Astrocyte of the spinal cord (primary cell): ENCODE data around the gene TVP23C.

Experiments used
- DNase-seq: peaks from one replicate; pipeline ENCODE4 v3.0.0; 2011; ENCODE audit warnings: low read depth, low spot score
- H3K4me3 ChIP-seq: 2 replicates; pipeline ENCODE4 v1.5.1; 2011; ENCODE audit warnings: low read depth, mild to moderate bottlenecking, low read length, moderate library complexity
- in situ Hi-C: cut with HindIII; loops from 2 replicates; pipeline ENCODE4 v1.10.0; 2017; ENCODE audit warnings: low sequenced_read_pairs
- TF ChIP-seq, protein P1 (sequence below): IDR thresholded peaks from 2 replicates; pipeline ENCODE4 v1.5.1; 2012; ENCODE audit warnings: low read depth, mild to moderate bottlenecking, low read length, inconsistent platforms

TVP23C gene

DNA sequence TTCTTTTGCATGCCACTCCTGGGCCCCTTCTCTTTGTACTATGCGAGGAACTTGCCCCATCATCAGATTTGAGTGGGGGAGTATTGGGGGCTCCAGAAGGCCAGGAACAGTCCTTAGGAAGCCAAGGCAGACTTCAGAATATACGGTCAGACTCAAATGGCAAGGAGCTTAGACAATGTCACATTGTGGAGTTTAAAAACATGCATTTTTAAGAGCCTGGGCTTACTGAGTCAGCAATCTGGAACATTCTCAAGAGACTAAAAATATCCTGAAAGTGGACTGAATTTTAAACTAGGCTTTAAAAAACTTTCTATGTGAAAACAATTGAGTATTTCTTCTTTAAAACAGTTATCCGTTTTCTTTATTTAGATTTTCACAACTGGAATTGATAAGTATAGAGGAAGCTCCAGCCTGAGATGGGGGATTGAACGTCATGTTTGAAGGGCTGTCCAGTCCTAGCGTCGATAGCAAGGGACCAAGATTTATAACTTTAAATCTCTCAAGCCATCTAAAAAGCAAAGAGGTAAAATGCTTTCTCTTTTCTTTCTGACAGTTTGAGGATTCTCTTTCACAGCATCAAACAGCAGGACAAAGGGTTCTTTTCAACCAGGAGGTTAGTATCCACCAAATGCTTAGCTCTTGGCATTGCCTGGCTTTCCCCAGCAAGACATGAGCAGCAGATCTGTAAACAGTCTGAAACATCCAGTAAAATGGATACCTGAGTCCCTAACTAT, 50.1 kb downstream of the TVP23C start:
- DNase-seq = peak; percentile 70
- in situ Hi-C loops = no loop called here
- TF ChIP-seq, protein P1, sequence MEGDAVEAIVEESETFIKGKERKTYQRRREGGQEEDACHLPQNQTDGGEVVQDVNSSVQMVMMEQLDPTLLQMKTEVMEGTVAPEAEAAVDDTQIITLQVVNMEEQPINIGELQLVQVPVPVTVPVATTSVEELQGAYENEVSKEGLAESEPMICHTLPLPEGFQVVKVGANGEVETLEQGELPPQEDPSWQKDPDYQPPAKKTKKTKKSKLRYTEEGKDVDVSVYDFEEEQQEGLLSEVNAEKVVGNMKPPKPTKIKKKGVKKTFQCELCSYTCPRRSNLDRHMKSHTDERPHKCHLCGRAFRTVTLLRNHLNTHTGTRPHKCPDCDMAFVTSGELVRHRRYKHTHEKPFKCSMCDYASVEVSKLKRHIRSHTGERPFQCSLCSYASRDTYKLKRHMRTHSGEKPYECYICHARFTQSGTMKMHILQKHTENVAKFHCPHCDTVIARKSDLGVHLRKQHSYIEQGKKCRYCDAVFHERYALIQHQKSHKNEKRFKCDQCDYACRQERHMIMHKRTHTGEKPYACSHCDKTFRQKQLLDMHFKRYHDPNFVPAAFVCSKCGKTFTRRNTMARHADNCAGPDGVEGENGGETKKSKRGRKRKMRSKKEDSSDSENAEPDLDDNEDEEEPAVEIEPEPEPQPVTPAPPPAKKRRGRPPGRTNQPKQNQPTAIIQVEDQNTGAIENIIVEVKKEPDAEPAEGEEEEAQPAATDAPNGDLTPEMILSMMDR = no peak
- no peak overlapping the region for H3K4me3 ChIP-seq

DNA sequence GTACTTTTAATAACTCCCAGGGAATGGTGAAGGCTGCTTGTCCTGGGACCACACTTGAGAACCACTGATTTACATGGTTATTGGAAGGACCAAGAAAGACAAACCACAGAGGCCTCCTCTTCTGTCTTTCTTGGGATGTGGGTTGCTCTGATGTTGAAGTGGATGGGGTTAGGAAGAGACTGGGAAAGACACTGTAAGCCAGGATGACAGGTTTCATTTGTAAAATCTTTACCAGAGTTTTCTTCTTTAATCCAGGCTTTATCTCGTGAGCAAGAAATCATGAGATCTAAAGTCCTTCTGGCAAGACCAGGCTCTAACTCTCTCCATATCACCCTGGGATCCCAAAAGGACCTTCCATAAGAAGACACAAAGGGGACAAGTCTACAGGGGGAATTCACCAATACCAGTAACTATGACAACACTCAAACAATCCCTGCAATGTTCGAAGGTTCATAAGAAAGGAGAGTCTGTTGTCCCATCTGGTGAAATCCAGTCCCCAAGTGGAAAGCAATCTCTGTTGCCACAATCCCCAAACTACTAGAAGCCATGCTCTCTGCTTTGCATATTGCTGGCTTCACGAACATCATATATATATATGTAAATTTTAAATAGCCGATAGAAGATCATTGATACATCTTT, 51.1 kb downstream of the TVP23C start:
- DNase-seq = no peak
- in situ Hi-C loops = no loop called here
- no peak overlapping the region for H3K4me3 ChIP-seq
- TF ChIP-seq, protein P1 = no peak

DNA sequence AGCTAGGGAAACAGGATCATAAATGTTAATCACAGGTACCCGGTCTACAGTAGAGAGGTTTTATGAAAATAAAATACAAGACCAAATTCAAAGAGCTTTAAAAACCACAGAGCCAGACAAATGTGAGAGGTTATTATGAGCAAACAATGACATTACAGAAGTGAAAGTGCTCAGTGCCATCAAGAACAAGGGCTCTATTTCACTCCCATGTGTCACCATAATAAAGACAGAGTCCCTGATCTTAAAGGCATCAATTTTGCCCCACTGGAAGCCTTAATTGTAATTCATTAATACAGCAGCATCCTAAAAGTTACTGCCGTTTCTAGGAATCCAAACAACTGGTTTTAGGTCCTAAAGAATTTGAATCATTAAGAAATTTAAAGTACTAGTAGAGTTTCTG, 52.1 kb downstream of the TVP23C start:
- no peak overlapping the region for H3K4me3 ChIP-seq
- no peak for DNase-seq
- TF ChIP-seq, protein P1 = no peak
- in situ Hi-C loops = no loop called here

DNA sequence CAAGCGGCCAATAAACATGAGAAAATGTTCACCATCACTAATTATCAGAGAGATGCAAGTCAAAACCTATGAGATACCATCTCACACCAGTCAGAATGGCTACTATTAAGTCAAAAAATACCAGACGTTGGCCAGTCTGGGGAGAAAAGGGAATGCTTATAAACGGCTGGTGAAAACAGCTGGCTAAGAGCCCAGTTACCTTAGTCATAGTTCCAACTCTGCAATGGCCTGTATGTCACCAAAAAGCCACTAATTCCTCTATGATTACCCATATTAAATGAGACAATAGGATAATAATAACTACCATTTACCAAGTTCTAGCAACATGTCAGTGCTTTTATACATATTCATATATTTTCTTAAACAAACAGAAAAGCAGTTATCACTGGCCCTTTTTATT, 52.9 kb downstream of the TVP23C start:
- in situ Hi-C loops = no loop called here
- TF ChIP-seq, protein P1 = no peak
- H3K4me3 ChIP-seq = no peak overlapping the region
- DNase-seq = peak; percentile 76

DNA sequence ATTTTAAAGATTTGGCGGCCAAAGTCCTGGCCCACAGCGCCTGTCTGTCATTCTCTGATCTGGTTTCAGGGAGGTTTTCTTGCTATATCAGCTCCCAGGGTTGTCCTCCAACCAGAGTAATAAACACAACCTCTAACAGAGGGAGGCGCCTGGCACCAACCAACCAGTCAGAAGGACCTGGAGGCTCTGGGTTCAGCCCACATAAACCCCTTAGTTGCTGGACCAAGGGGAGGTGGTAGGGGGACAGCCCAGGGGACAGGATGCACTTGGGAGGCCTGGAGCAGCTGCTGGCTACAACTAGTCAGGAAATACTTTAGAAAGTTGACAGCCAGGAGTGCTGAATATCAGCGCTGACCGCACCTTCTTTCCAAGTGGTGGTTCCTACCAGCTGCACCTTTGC, 54.2 kb downstream of the TVP23C start:
- TF ChIP-seq, protein P1 = no peak
- in situ Hi-C loops = no loop called here
- H3K4me3 ChIP-seq = no peak overlapping the region
- DNase-seq = no peak

DNA sequence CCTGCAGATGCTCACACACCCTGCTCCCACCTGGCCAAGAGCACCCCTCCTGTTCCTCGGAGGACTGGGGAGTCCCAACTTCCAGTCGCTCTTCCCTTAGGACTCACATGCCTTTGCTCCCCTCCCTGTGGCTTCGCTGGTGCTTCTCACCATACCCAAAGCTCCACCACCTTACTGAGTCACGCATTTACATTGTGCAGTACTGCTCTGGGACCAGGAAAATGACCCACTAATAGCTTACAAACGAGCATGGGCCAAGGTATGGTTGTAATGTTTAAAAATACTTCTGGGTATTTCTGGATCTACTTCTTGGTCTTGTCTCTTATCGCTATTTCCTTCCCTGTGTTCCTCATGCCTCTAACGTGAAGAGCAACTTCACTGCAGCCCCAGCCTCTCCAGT, 54.8 kb downstream of the TVP23C start:
- TF ChIP-seq, protein P1 = no peak
- in situ Hi-C loops = no loop called here
- H3K4me3 ChIP-seq = no peak overlapping the region
- DNase-seq = no peak
